NCI-H1930 (cell line): Measurements from ENCODE around the gene MEIS2.

Source experiments
- DNase-seq, 2 experiments: peaks; one replicate each; lab custom pipeline; 2025; lab: John Stamatoyannopoulos, UW

Gene MEIS2

DNA sequence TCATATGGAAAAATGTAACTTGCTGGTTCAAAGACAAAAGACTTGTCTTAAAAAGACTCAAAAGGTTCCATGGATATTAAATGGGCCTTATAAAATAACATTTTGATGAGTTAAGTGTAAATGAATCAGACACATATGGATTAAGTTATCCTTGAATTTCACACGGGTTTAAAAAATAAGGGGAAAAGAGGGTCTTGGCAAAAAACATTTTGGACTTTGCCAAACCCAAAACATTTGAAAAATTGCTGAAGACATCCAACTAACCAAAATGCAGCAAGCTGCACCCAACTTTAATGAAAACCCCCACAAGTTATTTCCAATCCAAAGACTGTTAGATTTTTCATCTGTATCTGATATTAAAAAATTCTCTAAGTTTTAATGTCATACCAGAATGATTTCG, 200.7 kb downstream of the MEIS2 start:
- DNase-seq: no peak

DNA sequence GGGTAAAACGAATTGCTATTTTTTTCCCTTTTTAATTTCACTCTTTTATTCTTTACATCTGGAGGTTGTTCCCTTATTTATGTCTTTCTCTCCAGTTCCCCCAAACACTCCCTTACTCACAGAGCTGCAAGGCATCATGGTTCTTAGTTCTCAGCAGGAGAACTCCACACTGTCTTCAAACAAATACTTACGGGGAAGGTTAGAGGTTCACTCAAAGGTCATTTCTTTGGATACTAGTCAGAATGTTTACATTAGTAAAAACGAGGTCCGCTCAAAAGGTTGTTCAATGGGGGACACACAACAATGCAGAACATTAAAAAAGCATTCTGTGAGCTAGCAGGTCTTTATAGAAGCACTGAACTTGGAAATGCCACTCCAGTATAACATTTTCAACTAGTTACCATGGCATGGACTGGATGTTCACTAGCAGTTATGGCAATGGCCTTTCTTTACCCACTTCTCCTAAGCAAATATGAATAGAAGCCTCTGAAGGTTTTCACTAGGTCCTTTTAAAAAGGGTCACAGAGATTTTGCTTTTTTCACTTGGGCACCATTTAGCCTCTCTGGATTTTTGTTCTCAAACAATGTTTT, 201.7 kb downstream of the MEIS2 start:
- no peak for DNase-seq

DNA sequence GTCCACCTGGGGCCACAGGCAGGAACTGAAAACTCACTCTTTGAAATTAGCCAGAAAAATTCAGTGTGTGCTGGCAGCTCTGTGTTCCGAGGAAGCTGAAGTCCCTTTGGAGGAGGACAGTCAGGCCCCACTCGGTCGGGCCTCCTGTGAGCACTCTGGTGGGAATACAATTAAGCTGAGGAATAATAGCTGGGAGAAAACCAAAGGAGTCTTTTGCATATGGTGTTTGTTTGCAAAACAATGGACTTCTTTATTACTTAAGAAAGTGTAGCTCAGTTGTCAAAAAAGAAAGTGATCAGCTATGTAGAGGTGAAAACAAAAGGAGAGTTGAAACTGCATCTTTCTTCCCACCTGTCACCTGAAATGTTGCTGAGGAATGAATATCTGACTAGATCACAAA, 202.5 kb downstream of the MEIS2 start:
- DNase-seq: no peak

DNA sequence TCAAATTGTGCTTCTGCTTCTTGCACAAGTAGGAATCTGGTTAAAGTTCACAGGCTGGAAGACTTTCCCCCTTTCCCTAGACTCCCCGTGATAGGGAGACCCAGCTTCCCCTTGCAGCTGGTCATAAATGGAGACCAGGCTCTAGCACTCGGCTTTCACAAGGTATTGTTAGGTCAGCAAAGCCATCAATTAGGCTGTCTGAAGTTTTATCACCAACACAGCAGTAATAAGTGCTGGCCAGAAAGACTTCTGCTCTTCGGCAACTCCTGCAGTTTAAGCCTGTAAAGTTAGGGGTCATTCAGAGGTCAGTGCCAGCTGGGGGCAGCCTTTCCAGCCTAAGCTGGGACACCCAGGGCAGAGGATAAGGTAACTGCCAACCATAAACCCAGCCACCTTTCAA, 203.4 kb downstream of the MEIS2 start:
- no peak for DNase-seq

DNA sequence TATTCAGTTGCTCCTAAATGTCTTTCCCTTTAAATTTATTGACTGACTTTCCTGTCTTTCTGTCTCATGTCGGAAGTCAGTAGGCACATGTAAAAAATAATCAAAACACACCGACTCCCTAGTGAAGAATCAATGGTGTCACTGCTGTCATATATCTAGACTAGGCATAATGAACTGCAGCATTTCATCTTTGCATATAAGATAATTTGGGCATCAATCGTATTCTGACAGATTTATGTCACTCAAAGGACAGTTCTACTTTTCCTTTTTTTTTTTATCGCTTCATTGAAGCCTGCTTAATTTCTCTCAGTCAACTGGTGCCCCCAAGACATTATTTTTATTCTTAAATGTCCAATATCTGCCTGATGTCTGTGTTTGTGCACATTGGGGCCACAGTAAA, 206.3 kb downstream of the MEIS2 start:
- no peak for DNase-seq

DNA sequence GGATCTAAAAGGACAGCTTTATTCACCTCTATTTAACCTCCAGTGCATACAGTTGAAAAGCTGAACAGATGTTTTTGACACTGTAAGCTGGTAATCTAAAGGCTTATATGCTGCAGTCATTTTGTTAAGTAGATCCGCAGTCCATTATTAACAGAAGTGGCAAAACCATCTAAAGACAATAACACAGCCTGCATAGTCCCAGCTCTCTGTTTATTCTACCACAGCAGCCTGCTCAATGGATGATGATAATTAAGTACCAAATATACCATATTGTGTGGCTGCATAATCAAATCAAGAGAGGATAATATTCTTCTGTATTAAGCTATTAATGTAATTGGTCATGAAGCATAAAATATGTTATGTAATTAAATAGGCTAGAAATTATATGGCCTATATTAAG, 207.1 kb downstream of the MEIS2 start:
- DNase-seq: no peak

DNA sequence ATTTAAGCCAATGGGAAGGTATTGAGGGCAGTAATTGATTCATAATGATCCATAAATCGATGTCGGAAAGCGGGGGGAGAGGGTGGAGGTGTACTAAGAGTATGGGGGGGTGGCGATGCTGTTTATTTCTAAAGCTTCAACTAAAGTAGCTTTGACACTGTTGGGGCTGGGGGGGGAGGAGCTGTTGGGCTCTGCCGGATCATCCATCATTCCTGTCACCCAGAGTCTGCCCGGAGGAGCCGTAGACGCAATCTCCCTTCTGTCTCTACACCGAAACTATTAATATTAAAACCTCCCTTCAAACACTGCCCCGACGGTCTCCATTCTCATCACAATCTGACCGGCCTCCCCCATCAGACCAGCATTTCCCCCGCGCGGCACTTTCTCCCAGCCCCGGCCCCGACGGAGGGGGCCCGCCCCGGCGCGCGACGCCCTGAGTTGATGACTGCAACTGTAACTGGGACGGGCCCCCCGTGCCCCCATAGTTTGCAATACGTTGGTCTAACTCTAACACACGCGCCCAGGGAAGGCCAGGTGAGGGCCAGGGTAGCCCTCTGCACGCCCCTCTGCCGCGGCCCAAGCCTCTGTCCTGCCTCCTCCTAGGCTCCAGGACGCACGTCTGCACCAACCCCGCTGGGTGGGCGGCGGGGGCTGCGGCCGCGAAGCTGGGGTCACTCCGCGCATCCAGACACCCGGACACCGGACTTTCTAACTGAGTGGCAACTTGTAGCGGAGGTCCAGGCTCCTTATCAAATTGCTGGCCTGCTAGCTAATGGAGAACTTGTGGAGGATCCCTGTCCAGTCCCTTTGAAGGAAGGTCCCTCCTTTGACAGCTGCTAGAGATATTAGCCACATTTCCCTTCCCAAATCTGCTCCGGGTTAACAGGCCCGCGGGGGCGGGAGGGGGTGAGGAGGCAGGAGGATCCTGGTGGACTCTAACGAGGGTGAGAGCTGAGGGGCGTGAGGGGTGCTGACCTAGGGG, 212.0 kb downstream of the MEIS2 start:
- DNase-seq: no peak

DNA sequence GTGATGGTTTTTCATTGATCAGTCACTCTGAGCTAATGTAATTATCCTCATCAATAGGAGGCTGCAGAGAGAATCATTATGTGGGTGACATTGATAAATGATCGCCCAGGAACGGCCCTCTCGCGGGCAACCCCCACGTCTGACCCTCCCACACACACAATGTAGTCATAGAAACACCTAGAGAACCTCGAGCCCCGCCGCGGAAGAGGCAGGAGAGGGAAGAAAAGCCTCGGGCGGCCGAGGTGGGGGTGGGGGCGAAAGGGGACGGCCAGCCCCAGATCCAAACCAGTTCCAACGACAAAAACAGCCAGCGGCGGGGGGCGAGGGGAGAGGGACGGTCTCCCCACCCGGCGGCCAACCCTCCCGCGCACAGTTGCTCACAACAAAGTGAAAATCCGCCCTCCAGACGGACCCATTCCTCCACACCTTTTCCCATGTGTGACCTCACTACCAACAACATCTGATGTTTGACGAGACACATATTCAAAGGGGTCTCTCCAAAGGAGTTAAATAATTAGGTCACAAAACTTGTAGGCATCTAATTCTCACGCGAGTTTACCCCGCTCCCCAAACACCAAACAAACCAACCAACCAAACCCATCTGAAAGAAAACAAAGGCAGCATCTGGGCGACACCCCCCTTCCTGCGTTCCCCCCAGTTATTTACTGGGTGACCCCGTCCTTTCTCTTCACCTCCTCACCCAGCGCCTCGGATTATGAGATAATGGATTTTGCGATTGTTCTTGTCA, 213.0 kb downstream of the MEIS2 start:
- DNase-seq: no peak

DNA sequence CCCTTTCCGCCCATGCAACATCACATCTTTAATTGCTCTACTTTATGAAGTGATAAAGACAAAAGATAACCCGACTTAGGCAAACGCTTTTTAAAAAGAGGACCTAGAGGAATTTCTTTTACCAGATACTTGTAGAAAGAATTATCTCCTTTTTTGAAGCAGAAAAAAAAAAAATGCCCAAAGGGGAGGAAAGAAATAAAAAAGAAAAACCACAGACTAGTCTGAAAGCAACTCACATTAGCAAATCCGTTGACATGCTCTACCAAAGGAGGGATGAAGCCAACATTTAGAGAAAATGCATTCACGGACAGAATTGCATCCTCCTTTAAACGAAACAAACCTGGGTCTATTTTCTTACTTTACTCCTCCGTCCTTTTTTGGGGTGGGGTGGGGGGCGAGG, 213.6 kb downstream of the MEIS2 start:
- no peak for DNase-seq

DNA sequence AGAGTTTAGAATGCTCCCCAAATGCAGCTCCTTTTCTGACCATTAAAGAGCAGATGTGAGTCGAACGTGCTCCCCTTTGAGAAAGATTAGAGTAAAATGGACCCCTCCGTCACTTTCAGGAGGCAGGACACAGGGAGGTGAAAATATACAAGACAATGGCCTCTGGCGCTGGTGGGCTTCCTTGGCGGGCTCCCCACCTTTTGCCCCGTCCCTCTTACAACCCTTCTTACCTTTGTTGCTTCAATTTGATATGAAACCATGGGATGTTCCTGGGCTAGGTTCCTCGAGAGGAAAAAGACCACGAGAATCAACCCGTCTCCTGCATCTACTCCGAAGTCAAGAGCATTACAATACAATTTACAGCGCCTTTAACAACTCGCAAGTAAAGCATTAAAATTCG, 214.2 kb downstream of the MEIS2 start:
- no peak for DNase-seq

DNA sequence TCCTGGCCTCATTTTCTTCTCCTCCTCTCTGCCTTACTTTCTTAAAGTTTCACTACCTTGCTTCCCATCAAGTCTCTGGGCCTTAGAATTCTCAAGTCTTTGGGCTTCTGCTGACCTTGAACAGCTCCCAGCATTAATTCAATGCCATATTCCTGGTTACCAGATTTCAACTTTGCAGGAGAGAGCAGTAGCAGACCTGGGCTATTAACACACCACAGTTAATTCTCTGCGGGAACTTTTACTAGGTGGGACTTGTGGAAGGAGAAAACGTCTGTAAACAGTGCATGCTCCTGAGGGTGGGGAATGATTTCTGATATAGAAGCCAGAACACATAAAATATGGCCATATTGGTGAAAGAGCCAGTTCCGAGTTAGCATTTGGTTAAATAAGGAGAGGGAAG, 214.6 kb downstream of the MEIS2 start:
- no peak for DNase-seq

DNA sequence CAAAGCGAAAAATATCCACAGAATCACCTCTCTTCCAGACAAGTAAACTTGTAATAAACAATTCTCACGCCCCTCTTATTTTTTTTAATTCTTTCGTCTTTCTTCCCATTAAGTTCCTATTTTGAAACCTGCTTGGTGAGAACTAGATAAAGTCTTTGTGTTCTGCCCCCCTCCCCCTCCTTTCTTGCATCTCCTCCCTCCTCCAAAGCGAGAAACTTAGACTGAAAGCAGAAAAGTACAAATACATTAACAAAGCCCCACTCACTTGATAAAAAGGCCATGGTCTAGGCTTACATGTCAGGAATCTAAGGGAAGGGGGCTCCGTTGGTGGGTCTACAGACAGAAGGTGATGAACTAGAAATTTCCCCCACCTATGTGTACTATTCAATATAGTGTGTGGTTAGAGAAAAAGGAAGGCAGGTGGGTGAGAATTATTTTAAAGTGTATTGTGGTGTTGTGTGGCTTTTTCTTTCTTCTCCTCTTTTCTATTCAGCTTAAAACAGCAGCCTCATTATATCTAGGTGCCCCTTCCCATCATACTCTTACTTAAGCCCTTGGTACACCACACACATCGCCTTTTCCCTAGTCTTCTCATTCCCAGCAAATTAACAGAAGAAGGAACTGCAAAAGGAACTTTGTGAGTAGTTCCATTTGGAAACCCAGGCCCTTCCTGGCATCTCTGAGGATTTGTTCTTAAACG, 215.3 kb downstream of the MEIS2 start:
- no peak for DNase-seq

DNA sequence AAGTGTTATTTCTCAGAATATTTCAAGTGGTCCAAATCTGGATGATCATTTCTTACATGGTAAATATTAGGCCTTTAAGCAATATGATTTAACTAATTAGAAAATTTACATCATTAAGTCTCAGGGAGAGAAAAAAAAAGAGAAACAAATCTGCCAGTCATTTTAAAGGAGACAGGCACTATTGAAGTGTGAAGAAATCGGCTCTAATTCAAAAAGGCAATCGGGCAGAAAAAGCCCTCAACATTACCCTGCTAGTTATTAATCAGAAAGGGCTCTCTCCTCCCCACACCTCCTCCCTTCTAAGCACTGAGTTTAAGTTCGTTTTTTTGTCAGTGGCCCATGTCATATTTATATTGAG, 215.9 kb downstream of the MEIS2 start:
- DNase-seq: no peak

DNA sequence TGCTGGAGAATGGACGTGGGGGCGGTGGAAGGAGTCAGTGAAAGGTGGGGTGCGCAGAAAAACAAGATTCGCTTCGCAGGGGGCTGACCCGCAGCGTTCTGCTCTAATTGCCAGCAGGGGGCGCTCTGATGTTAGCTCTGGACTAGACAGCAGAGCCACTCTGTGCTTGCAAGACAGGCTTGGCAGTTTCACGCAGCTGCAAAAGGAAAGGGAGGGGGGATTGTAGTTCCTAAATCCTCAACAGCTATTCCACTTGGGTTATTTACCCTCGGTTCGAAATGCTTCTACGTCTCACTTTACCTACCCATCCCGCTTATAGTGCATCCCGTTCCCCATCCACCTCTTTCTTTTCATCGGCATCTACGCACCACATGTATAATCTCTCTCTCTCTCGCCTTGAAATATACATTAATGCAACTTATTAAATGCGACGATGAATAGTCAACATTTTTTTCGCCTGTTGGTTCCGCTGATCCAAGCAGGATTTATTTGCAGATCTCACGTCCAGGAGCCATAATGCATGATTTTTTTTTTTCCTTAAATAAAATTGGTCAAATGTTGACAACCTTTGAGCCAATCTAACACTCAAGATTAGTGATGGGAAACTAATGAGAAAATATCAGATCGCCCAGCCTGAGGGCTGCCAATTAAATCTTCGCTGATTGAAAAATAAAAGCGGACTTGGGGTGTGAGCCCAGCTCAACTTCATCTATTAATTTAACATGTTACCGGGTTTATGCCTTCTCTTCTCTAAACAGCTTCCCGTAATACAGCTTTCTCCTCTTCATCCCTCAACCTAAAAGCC, 216.4 kb downstream of the MEIS2 start:
- peak in 1 of 2 experiments; percentile 4 for DNase-seq

DNA sequence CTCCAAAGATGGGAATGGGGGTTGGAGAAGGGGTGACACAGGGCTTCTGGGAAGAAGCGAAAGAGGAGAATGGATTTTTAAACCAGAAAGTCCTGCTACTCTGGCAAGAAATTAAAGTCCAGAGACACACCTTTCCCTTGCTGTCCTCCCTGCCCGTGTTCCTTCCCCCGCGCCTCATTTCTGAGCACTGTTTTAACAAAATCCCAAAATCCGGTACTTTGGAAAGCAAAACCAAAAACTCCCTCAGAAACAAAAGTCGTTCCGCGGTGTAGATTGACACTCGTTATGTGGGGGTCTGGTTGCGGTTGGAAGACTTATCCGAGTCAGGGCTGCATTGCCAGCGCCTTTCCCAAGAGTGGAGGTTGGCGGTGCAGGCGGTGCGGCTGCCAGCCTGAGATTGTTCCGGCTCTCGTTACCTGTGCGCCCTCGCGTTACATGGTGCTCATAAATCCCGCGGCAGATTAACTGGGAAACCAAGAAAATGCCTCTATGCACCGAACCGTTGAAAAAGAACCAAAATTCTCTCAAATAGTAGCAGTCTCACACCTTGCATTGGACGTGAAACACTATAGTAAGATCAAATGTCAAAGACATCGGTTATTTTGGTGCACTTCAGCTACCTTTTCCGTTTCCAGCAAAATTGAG, 217.7 kb downstream of the MEIS2 start:
- no peak for DNase-seq

DNA sequence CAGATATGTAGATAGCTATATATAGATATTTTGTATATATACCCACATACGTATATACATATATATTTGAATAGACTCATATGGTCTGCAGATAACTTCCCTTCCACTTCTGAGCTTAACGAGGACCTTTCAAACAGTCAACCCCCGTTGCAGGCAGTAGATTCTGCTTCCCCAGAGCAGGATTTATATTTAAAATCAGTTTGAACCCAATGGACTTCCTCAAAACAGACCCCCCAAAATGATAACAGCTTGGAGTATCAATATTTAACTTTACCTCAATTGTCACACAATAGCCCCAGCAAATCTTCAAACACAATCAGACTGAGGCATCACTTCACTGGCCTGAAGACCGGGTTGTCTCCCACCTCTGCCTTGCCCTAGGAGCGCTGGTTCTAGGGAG, 218.3 kb downstream of the MEIS2 start:
- no peak for DNase-seq

DNA sequence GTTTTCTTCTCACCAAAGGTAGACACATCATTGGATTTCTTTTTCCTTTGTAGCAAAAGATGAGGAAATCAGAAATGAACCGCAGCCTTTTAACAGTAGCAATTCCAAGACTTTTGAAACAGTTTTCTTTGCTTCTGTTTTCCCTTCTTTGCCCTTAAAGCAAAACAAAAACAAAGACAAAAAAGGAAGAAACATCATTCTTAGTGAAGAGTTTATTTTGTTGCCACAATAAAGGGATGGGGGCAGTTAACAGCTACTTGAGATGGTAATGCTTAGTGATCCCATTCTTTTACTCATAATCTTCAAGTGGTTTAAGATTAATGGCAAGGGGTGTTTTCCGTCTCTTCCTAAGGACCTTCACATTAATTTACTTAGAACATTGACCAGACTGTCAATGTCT, 218.8 kb downstream of the MEIS2 start:
- DNase-seq: no peak

DNA sequence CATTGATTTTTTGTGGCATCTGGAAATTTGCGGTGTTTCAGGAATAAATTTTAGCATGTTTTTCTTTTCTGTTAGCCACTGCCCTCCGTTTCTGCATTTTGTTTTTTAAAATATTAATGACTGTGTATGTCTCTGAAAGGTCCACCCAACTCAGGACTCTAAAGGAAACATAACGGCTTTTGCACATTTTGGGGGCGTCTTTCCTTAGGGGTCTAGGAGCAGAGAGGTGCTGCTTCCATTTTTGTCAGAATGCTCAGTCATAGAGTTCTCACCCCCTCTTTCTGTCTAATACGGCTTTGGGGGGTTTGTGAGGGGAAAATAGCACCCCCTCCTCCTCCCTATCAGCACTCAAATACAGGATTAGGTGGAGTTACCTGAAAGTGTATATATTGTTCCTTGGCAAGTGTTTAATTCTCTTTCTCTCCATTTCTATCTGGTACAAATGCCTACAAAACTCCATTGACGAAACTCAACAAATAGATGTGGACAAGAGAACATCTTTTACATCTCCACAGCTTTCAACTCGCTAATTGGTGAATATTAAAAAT, 219.4 kb downstream of the MEIS2 start:
- no peak for DNase-seq

DNA sequence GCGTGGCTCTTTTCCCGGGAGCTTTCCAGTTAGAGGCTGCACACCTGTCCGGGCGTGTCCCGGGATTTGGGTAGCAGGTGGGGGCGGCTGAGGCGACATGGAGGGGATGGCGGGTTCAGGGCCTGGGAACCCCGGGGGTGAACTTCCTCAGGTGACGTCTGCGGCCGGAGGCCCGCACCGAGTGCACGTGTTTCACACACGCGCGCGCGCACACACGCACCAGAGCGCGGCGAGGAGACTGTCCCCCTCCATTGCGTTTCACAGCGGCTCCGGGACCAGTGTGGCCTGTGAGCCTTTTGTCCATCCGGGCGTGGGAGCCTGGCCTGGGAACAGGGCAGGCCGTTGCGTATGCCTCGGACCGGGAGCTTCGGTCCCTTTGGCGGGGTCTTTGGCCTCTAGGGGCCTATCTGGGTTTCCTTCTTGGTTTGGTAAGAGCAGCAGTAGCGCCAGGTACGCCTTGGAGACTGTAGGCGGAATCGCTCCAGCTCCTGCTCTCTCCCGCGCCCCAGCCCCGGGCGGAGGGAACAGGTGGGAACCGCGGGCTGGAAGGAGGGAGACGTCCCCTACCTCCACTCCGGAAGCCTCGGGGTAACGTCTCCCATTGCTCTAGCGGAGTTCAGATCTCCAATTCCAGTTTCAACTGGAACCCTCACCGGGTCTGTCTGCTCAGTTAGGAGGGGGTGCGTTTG, 220.0 kb downstream of the MEIS2 start:
- no peak for DNase-seq

DNA sequence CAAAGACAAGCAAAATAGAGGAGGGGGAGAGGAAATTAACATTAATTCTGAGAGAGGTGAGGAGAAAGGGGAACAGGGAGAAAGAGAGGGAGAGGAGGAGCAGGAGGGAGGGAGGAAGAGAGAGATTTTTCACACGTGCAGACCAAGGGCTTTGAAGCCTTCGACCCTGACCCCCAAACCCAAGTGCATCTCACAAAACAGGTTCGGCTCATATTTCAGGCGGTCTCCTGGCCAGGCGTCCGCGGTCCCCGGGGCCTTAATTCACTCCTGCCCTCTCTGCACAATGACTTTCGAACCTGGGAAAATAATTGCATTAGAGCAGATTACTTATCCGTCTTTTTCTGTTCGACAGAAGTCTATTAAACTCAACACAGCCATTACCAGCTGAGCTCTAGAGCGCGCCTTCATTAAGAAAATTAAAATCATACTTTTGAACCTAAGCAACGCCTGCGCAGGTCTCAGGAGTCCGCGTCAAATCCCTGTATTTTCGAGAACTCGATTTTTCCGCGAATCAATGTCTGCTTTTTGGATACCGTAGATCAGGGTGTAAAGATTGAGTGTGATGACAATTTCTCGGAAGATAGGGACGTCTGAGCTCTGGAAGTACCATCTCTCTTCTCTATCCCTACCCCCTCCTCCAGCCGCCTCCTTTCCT, 220.7 kb downstream of the MEIS2 start:
- no peak for DNase-seq
